ENCODE data around the gene VAT1L.
A peak's percentile ranks its signal among the peaks of the same experiment; 100 is the strongest.

Gene VAT1L

GRCh38 chr16:77784441-77785372 lies 3.7 kb upstream of the VAT1L start:
- peak; percentile 17 for DNase-seq

- DNase-seq, result no peak
Observed at GRCh38 chr16:77785373-77785764, 3.0 kb upstream of the VAT1L start.

- no peak for DNase-seq
Observed at GRCh38 chr16:77786186-77786847, 2.0 kb upstream of the VAT1L start.

DNA sequence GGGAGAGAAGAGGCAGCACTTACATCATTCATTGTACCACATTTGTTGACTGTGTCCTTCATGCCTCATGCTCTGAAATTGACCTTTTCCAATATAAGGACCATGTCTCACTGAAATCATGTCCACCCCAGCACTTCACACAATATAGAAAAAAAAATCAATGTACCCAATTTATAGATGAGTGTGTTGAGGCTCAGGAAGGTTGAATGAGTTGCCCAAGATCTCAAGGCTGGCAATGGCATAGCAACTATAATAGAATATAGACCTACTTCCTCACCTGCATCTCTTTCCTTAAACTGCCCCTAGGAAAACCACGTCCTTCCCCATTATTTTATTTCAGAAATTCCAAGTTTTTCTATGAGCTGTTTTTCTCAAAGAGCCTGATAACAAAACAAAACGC lies 912 bp upstream of the VAT1L start:
- no peak for DNase-seq

DNA sequence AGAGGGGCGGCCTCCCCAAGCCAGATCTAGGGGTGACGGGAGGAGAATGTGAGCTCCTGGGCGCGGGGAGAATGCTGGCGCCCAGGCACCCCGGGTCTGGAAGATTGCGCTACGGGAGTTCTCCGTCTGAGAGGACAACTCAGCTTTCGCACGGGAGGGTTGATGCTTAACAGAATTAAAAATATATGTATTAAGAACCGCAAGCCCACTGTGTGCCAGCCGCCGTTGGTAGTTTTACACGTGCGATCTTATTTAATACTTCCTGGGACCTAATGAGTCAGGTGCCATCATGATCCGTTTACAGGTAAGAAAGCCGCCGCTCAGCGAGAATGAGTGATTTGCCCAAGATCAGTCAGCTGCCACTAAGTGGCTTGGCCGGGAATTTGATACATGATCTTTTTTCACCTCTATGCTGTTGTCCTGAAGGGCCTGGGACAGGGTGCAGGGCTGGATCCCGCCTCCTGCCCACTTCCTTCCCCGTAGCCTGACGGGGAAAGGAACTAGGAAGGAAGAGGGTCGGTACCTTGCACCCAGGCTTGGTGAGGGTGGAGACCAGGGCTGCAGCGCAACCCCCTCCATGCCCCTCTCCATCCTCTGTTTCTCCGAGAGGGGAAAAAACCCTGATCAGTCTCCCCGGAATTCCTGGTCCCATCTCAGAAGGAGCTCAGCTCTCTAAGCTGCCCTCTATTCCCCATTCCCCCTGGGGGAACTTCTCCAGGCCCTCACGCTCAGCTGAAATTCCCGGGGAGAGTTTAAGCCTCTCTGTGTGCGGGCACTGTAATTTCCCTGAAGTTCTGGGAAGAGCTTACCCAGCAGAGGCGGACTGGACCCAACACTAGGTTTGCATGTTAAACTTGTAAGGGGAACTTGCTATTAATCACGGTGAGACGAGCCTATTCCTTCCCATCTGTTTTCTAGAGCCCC lies 983 bp downstream of the VAT1L start:
- DNase-seq, result no peak

DNA sequence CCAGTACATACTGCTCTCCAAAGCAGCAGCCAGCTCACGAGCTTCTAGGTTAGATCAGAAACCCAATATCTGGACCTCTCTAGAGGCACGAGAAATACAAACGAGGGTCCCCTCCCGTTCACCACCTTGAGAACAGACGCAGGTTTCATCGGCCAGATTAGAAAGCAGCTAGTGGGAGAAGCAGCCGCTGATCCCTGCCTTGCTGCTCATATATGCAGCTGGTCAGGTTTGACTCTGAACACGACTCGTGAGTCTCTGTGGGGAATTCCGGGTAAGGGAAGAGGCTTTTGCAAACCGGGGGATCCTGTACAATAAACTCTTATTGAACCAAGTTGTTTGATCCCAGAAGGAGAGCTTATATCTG lies 1.6 kb downstream of the VAT1L start:
- DNase-seq, result peak; percentile 1

DNA sequence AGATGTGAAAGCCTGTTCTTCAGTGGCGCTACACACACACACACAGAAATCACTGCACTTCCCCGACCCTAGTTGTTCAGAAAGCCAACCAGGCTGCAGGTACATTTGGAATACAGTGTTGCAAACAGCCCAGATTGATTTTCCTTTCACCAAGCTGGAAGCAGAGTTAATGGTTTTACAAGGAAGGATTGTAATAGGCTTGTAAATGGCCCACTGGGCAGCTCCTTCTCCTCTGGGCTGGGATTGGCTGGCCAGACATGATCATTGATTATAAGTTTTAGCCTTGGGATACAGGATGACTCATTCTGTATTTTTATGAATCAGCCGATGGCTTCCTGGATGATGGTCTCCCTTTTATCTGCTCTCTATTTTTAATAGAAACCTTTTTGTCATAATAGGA lies 2.5 kb downstream of the VAT1L start:
- no peak for DNase-seq

- no peak for DNase-seq
Observed at GRCh38 chr16:77793417-77793816, 5.1 kb downstream of the VAT1L start.

GRCh38 chr16:77794586-77794985 lies 6.2 kb downstream of the VAT1L start:
- DNase-seq, result no peak

GRCh38 chr16:77801817-77802216 lies 13.5 kb downstream of the VAT1L start:
- no peak for DNase-seq

DNA sequence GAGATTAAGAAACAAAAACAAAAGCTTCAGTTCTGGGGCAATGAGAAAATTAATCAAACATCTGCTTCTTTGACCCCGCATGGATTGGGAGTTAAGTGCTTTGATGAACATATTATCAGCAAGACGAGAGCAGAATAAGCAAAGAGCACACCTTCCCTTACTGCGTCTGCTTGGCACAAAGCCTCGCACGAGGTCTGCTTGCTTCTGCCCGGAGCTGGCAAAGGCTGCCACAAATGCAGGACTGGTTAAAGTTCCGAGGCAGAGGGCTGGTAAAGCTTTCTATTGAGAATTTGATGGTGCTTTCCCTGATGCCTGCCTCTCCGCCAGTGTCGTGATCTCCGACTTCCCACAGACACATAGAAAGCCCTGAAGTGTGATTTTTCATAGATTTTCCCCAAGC lies 17.0 kb downstream of the VAT1L start:
- DNase-seq, result no peak

DNA sequence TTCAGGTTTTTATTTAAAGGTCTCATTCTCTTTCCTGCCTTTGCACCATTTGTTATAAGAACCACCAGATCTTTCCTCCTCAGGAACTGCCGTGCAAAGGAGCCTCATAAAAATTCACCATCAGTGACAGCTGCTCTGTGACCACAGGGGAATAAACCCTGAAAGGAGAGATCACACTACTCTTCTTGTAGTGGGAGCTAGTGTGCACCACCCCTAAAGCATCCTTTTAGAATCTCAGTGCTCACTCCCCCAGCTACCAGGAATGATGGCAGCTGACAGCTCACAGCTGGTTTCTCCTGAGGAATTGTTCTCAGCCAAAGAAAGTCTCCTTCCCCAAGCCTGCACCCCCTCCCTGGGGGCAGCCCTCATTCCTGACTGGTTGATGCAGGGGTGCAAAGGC lies 18.7 kb downstream of the VAT1L start:
- no peak for DNase-seq

- DNase-seq, result no peak
Observed at GRCh38 chr16:77812856-77813500, 24.6 kb downstream of the VAT1L start.

DNA sequence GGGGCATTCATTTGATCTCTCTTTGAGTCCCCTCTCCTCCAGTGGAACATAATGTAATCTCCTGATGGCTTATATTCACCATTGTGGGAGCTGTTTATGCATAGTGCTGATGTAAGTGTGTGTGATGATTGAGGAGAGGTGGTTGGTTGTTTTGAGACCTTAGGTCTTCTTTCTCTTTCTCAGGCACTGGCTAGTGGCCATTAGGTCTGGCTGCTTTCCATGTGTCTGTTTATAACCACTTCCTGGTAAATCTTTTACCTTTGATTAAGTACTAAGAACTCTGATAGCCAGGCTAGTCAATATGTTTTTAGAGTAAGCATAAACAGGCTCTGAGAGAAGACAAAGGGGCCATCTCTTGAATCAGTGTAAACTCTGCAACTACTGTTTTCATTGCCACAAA lies 27.9 kb downstream of the VAT1L start:
- DNase-seq, result no peak

GRCh38 chr16:77820340-77820739 lies 32.0 kb downstream of the VAT1L start:
- no peak for DNase-seq

DNA sequence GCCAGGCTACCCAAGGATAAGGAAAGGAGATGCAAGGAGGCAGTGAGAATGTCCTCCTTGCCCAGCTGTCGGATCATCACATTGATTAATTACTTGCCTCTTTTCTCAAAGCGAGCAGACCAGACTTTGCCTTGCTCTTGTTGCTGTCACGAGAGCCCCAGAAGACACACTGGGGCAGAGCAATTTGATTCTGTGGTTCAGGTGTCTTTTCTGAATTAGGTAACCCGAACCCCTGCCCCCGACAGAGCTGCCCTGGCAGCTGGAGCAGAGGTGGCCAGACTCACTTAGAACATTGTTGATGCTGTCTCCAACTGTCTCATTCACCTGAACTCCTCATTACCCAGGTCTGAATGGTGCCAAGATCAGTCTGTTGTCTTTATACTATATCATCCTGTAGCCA lies 34.3 kb downstream of the VAT1L start:
- no peak for DNase-seq

DNA sequence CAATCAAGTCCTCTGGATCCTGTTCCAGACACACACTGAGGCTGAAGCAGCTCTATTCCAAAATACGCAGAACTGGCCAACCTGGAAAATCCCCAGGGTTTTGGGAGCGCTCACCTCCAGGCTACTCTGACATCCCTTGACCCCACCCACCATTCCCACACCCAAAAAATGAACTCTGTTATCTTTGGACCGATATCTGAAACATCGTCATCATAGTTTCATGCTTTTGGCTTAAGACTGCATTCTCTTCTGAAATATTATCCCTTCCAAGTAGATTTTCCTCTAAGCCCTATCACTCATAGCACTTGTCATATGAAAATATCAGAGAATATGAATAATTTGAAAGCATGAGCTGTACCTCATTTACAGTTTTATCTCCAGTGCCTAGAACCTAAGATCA lies 34.7 kb downstream of the VAT1L start:
- DNase-seq, result no peak

DNA sequence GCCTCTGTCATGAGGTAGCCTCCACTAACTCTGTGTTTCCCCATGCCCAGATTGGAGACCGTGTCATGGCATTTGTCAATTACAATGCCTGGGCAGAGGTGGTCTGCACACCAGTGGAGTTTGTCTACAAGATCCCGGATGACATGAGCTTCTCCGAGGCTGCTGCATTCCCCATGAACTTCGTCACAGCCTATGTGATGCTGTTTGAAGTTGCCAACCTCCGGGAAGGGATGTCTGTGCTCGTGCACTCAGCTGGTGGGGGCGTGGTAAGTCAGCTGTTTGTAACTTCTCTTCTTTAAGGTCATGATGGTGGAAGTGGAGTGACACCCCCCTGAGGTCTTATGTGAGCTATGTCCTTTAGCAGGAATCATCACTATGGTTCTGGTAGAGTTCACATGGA lies 36.8 kb downstream of the VAT1L start:
- no peak for DNase-seq

- no peak for DNase-seq
Observed at GRCh38 chr16:77827032-77827431, 38.7 kb downstream of the VAT1L start.

GRCh38 chr16:77833921-77834634 lies 45.7 kb downstream of the VAT1L start:
- DNase-seq, result no peak

DNA sequence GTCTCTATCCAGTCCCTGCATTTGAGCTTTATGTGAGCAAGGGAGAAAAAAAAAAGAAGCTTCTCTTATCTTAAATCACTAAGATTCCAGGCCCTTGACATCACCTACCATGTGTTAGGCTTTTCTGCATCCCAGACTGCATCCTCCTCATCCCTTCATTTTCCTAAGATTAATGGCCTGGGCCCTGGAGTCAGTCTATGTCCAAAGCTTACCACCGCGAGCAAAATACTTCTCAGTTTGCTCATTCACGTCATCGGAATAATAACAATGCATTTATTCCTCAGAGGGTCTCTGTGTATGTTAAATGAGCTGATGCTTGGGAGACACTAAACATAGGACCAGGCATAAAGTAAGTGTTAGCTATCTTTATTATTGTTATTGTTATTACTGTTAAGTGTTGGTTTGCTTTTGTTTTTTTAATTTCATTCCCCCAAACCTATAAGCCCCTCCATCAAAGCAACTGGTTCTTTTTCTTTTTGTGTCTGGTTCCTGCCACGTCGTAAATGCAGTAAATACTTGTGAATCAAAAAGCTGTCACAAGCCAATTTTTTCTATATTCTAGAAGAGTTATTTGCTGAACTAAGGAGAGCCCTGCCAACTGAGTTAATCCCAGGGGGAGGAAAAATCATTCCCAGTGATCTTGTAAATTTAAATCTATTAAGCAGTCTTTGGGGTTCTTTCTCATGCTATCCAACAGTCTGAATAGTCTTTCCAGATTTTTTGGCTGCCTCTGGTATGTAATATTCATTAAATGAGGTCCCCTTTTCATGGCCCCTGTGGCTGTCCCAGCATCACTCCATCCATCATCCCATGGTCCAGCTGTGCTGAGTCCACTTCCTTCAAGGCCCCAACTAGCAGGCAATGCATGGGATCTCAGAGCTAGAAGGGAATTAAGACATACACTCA lies 46.5 kb downstream of the VAT1L start:
- no peak for DNase-seq
